ENCODE results near the gene ACBD5. TPM values are rescaled to one million over a fixed set of nuclear protein-coding genes. Genes with fewer than 3 reads are reported as not detected.
"Not testable (repeated sequence)": the region's sequence is repeated elsewhere in the genome, so short reads cannot be mapped to it uniquely, and the experiment has no call there.

Gene ACBD5
- total RNA-seq, 1 experiment from 2014 or later: 18.4 TPM

DNA sequence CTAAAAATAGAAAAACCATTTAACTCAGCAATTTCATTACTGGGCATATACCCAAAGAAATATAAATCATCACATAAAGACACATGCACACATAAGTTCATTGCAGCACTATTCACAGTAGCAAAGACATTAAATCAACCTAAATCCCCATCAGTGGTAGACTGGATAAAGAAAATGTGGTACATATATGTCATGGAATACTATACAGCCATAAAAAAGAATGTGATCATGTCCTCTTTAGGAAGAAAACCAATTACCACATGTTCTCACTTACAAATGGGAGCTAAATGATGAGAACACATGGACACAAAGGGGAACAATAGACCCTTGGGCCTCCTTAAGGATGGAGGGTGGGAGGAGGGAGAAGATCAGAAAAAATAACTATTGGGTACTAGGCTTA is 36.0 kb upstream of the ACBD5 start:
- CTCF ChIA-PET: no interaction called here
- no peaks in the 10 kb centered on the region for H3K9me3 ChIP-seq (ENCODE audit: control insufficient read depth, insufficient read depth, low read depth, low read length)
- intact Hi-C loops (cut with micrococcal nuclease; ENCODE audit: unreplicated experiment): no loop called here
- in situ Hi-C loops (cut with HindIII; ENCODE audit: low pct_unique_long_range_greater_than_20kb, low sequenced_read_pairs): no loop called here
- H3K4me1 ChIP-seq (ENCODE audit: control insufficient read depth, insufficient read depth, low read length): no peaks in the 10 kb centered on the region
- POLR2A ChIA-PET: no interaction called here
- TF ChIP-seq, protein P1, sequence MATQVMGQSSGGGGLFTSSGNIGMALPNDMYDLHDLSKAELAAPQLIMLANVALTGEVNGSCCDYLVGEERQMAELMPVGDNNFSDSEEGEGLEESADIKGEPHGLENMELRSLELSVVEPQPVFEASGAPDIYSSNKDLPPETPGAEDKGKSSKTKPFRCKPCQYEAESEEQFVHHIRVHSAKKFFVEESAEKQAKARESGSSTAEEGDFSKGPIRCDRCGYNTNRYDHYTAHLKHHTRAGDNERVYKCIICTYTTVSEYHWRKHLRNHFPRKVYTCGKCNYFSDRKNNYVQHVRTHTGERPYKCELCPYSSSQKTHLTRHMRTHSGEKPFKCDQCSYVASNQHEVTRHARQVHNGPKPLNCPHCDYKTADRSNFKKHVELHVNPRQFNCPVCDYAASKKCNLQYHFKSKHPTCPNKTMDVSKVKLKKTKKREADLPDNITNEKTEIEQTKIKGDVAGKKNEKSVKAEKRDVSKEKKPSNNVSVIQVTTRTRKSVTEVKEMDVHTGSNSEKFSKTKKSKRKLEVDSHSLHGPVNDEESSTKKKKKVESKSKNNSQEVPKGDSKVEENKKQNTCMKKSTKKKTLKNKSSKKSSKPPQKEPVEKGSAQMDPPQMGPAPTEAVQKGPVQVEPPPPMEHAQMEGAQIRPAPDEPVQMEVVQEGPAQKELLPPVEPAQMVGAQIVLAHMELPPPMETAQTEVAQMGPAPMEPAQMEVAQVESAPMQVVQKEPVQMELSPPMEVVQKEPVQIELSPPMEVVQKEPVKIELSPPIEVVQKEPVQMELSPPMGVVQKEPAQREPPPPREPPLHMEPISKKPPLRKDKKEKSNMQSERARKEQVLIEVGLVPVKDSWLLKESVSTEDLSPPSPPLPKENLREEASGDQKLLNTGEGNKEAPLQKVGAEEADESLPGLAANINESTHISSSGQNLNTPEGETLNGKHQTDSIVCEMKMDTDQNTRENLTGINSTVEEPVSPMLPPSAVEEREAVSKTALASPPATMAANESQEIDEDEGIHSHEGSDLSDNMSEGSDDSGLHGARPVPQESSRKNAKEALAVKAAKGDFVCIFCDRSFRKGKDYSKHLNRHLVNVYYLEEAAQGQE (IDR thresholded peaks at IDR 0.05; ENCODE audit: insufficient read depth in 1 of 2, low read depth in 2 of 2, low read length in 1 of 2): no peak
- no peak for TF ChIP-seq TCF7L2 (IDR thresholded peaks at IDR 0.05; ENCODE audit: low read depth, low read length)
- no peak for TF ChIP-seq SIN3A (IDR thresholded peaks at IDR 0.05; ENCODE audit: borderline replicate concordance, insufficient read depth, low read depth, low read length)
- TF ChIP-seq, protein P2, sequence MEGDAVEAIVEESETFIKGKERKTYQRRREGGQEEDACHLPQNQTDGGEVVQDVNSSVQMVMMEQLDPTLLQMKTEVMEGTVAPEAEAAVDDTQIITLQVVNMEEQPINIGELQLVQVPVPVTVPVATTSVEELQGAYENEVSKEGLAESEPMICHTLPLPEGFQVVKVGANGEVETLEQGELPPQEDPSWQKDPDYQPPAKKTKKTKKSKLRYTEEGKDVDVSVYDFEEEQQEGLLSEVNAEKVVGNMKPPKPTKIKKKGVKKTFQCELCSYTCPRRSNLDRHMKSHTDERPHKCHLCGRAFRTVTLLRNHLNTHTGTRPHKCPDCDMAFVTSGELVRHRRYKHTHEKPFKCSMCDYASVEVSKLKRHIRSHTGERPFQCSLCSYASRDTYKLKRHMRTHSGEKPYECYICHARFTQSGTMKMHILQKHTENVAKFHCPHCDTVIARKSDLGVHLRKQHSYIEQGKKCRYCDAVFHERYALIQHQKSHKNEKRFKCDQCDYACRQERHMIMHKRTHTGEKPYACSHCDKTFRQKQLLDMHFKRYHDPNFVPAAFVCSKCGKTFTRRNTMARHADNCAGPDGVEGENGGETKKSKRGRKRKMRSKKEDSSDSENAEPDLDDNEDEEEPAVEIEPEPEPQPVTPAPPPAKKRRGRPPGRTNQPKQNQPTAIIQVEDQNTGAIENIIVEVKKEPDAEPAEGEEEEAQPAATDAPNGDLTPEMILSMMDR (IDR thresholded peaks at IDR 0.05): no peak
- TF ChIP-seq POLR2AphosphoS5 (IDR thresholded peaks at IDR 0.05; ENCODE audit: low read depth, low read length): no peak
- H3K27ac ChIP-seq (ENCODE audit: low read length): no peak overlapping the region
- no peaks in the 10 kb centered on the region for H3K36me3 ChIP-seq (ENCODE audit: control insufficient read depth, insufficient read depth, low read length)
- ATAC-seq (no peak), DNase-seq (ENCODE audit: low read depth, low spot score) (no peak)
- no TSS peak for BruUV-seq (replicated peaks)
- no peak overlapping the region for H3K4me3 ChIP-seq (ENCODE audit: low read depth in 2 of 2, low read length in 2 of 2)
- no peaks in the 10 kb centered on the region; the same call in 1 of the 2 replicates for H3K27me3 ChIP-seq (ENCODE audit: control insufficient read depth, insufficient read depth, low read length)

DNA sequence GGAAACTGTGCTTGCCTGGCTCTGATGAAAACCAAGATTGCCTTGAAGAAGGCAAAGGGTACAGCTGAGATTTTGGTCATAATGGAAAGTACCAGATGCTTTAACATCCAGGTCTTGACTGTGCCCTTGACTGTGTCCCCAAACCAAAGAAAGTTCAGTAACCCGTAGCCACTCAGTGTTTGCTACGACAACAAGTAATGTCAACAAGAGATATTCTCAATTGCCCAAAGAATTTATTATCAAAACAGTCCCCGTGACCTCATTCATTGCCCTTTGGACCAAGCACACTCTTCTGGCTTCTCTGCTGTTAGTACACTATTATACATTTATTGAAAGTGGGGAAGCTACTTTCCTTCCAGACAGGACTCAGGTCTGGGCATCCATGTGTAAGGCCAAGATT is 25.4 kb upstream of the ACBD5 start:
- H3K4me1 ChIP-seq (ENCODE audit: control insufficient read depth, insufficient read depth, low read length); H3K4me3 ChIP-seq (ENCODE audit: low read depth in 2 of 2, low read length in 2 of 2); POLR2A ChIA-PET; DNase-seq (ENCODE audit: low read depth, low spot score); CTCF ChIA-PET; intact Hi-C loops (cut with micrococcal nuclease; ENCODE audit: unreplicated experiment); BruUV-seq (replicated peaks); H3K27me3 ChIP-seq (ENCODE audit: control insufficient read depth, insufficient read depth, low read length); ATAC-seq; H3K9me3 ChIP-seq (ENCODE audit: control insufficient read depth, insufficient read depth, low read depth, low read length); in situ Hi-C loops (cut with HindIII; ENCODE audit: low pct_unique_long_range_greater_than_20kb, low sequenced_read_pairs); H3K27ac ChIP-seq (ENCODE audit: low read length); H3K36me3 ChIP-seq (ENCODE audit: control insufficient read depth, insufficient read depth, low read length): not testable (repeated sequence)

DNA sequence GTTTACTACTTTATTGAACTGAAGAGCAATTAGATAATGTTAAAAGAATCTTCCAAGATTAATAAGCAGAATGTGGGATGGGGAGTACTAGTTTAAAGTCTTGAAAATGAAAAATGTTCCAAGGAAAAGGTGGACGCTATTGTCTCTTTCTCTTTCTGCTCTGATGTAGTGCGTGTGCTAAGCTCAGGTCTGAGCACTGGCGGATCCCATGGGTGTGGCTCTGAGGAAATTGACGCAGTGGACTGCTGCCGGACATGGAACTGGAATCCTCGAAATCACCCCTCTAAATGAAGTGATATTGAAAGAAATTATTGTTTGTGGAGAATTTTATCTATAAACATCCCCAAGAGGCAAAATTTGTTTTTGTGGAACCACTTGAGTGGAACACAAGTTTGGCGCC is 22.2 kb upstream of the ACBD5 start:
- CTCF ChIA-PET; H3K27ac ChIP-seq (ENCODE audit: low read length); BruUV-seq (replicated peaks); ATAC-seq; H3K4me3 ChIP-seq (ENCODE audit: low read depth in 2 of 2, low read length in 2 of 2); in situ Hi-C loops (cut with HindIII; ENCODE audit: low pct_unique_long_range_greater_than_20kb, low sequenced_read_pairs); H3K27me3 ChIP-seq (ENCODE audit: control insufficient read depth, insufficient read depth, low read length); H3K4me1 ChIP-seq (ENCODE audit: control insufficient read depth, insufficient read depth, low read length); POLR2A ChIA-PET; intact Hi-C loops (cut with micrococcal nuclease; ENCODE audit: unreplicated experiment); H3K36me3 ChIP-seq (ENCODE audit: control insufficient read depth, insufficient read depth, low read length); DNase-seq (ENCODE audit: low read depth, low spot score); H3K9me3 ChIP-seq (ENCODE audit: control insufficient read depth, insufficient read depth, low read depth, low read length): not testable (repeated sequence)
